Activated CD4-positive, alpha-beta T cell treated with anti-CD3 and anti-CD28 coated beads for 24 hours (primary cell): ENCODE measurements around the gene AADACL3.
"Not testable (repeated sequence)": the region's sequence is repeated elsewhere in the genome, so short reads cannot be mapped to it uniquely, and the experiment has no call there.

Source experiments
- DNase-seq, 2 donors: peaks; one replicate each; pipeline ENCODE4 v3.0.0-alpha.2; 2020; ENCODE audit warnings: low read depth in 2 of 2

The AADACL3 gene

DNA sequence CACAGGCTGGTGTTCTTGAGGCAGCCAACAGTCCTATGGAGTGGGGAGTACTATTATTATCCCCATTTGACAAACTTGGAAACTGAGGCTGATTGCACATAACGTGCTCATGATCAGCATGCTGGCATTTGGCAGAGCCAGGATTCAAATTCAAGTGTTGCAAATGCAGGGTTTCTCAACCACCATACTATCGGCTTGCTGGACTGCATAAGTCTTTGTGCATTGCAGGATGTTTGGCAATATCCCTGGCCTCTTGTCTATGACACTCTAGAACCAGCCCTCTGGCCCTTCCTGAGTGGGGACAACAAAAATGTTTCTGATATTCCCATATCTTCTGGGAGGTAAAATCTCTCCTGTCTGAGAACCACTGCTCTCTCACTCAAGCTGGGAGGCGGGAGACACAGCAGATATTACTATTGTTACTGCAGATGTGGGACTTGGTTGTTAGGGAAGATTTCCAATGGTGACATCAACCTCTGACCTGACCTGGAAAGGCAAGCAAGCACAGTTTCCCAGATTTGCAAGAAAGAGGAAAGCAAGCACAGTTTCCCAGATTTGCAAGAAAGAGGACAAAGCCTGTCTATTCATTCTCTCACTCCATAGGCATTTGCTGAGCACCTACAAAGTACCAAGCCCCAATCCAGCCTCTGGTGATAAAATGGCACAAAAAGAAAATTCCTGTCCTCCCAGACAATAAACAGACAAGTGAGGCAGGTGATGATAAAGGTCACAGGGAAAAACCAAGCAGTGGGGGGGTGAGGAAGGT, 1.0 kb upstream of the AADACL3 start:
- no peak for DNase-seq

DNA sequence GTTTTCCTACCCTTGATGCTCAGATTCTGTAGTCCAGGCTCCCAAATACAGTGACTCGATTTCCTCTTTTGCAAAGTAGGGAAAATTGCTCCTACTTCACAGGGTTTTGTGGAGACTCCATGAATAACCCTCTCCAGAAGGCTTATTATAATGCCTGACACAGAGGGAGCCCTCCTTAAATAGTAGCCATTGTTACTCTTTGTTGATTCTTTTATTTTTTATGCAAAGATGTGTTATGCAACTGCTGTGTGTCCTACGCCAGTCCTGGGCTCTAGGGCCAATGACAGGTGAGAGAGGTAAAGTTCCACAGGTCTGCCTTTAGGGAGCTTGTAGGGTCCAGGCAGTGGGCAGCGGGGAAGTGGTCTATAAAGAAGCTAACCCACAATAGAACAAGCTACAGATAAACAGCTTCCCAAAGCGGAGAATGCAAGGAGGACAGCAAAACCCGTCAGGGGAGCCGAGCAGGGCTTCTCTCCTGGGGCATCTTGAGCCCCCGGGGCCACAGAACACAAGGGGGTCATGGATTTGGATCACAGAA, 1.5 kb downstream of the AADACL3 start:
- DNase-seq, result no peak

DNA sequence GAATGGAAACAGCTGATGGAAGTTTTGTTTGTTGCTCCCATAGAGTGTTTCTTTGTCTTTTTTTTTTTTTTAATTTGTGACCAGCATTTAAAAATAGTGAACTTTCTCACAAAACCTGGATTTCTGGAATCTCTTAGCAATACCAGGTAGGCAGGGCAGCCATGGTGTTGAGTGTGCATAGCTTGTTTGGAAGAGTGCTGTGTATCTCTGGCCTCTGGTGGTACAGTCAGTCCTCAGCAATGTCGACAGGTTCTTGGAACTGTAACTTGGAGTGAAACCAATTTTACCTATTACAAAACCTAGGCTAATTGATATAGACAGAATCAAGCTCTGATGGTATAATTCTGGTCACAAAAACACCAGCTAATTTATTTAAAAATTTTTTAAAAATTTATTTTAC, 6.7 kb downstream of the AADACL3 start:
- DNase-seq, result no peak

DNA sequence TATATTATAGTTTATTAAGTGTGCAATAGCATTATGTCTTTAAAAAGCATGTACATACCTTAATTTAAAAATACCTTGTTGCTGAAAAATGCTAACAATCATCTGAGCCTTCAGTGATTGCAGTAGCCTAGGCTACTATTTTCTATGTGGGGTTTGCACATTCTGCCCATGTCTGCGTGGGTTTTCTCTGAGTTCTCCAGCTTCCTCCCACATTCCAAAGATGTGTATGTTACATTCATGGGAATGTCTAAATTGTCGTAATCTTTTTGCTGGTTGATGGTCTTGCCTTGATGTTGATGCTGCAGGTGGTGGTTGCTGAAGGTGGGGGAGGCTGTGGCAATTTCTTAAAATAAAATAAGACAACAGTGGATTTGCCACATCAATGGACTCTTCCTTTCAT, 12.5 kb downstream of the AADACL3 start:
- DNase-seq, result no peak

DNA sequence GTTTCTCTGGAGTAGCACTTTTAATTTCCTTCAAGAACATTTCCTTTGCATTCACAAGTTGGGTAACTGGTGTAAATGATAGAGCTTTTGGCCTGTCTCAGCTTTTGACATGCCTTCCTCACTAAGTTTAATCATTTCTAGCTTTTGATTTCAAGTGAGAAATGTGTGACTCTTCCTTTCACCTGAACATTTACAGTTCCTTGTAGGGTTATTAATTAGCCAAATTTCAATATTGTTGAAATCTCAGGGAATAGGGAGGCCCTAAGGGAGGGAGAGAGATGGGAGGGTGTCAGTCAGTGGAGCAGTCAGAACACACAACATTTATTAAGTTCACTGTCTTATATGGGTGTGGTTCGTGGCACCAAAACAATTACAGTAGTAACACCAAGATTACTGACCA, 14.2 kb downstream of the AADACL3 start:
- no peak for DNase-seq

DNA sequence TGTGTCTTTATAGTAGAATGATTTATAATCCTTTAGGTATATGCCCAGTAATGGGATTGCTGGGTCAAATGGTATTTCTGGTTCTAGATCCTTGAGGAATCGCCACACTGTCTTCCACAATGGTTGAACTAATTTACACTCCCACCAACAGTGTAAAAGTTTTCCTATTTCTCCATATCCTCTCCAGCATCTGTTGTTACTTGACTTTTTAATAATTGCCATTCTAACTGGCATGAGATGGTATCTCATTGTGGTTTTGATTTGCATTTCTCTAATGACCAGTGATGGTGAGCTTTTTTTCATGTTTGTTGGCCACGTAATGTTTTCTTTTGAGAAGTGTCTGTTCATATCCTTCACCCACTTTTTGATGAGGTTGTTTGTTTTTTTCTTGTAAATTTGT, 15.2 kb downstream of the AADACL3 start:
- not testable (repeated sequence) for DNase-seq

GRCh38 chr1:12734651-12735050, 18.7 kb downstream of the AADACL3 start:
- no peak for DNase-seq

DNA sequence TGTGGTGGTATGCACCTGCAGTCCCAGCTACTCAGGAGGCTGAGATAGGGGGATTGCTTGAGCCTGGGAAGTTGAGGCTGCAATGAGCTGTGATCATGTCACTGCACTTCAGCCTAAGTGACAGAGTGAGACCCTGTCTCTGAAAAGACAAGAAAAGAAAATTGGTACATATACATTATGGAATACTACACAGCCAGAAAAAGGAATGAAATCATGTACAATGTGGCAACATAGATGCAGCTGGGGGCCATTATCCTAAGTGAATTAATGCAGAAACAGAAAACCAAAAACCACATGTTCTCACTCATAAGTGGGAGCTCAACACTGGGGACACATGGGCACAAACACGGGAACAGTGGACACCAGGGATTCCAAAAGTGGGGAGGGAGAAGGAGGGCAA, 23.0 kb downstream of the AADACL3 start:
- DNase-seq, result no peak

- no peak for DNase-seq
Observed at GRCh38 chr1:12739613-12740012, 23.7 kb downstream of the AADACL3 start.

GRCh38 chr1:12741946-12742345, 26.0 kb downstream of the AADACL3 start:
- DNase-seq, result no peak

DNA sequence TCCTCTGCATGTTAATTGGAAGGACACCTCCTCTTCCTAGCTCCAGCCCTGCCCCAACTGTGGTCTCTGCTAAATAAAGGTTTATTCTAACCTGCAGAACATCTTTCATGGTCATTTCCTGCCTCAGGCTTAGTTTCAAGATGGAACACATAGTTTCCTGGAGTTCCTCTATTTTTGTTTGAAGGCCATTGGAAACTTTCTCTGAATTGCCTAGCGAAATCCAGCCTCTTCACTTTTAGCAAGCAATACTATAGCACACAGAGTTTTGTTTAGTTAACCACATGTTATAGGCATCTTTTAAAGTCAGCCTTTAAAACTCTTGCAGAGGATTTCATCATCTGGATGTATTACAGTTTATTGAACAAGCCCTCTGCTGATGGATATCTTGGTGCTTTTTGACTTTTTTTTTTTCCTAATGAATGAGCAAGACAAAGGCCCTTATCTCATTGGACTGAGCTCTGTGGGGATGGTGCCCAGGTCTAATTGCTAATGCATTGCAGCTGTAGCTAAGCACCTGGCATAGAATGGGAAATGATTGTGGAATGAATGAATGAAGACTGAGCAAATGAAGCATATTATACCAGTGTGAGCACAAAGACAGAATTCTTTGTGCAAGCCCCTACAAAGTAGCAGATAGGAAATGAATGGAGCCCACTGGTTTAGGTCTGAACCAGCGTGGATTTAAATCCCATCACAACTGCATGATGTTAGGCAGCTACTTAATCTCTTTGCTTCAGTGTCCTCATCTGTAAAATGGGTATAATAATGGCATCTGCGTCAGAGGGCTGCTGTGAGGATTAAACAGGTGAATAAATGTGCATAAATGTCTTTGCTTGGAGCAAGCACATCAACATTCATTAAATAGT, 29.4 kb downstream of the AADACL3 start:
- no peak for DNase-seq

DNA sequence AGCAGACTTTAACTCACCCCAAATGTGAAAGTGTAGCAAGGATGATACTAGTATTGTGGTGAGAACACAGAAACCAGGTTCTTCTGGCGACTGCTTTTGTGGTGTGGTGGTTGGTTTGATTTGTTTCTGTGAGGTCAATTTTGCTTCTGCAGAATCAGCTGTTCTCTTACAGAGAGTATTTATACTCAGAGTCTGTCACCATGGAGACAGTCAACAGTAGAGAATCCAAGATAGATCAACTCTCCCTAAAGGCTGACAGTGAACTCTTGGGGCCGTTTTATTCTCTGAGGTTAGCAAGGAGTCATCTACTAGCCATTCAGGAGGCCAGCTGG, 30.0 kb downstream of the AADACL3 start, which contains the start of gene CFAP107:
Gene CFAP107, plus strand, starts transcription at position 209 of the 332 bp plus-strand sequence. CDS start 231 bp downstream, outside the sequence.
- DNase-seq, result no peak

DNA sequence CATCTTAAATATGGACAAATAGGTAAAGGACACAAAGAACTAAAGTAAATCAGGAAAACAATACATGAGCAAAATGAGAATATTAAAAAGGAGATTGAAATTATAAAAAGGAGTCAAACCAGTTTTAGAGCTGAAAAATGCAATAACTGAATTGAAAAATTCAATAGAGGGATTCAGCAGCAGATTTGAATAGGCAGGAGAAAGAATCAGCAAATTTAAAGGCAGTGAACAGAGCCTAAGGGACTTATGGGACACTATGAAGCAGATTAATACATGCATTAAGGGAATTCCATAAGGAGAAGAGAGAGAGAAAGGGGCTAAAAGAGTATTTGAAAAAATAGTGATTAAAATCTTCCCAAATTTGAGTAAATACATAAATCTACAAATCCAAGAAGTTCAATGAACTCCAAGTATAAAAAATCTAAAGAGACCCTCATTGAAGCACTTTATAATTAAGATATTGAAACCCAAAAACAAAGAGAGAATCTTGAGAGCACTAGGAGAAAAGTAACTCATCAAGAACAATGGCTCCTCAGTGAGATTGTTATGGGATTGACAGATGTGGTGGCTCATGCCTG, 33.0 kb downstream of the AADACL3 start:
- no peak for DNase-seq

DNA sequence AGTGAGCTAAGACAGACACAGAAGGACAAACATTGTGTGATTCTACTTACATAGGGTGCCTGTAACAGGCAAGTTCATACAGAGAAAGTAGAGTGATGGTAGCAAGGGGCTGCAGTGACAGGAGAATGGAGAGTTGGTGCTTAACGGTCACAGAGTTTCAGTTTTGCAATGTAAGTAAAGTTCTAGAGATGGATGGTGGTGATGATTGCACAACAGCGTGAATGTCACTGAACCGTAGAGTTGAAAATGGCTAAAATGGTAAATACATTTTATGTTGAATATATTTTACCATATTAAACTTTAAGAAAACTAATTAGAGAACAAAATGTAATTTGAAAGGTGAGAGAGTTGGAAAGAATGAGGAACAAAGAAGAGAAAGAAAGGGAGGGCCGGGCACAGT, 38.8 kb downstream of the AADACL3 start:
- DNase-seq, result no peak

- DNase-seq, result no peak
Observed at GRCh38 chr1:12756273-12756672, 40.4 kb downstream of the AADACL3 start.

- DNase-seq, result no peak
Observed at GRCh38 chr1:12756768-12757413, 41.0 kb downstream of the AADACL3 start.

- no peak for DNase-seq
Observed at GRCh38 chr1:12757836-12758235, 41.9 kb downstream of the AADACL3 start.

GRCh38 chr1:12760256-12760795, 44.4 kb downstream of the AADACL3 start:
- no peak for DNase-seq

DNA sequence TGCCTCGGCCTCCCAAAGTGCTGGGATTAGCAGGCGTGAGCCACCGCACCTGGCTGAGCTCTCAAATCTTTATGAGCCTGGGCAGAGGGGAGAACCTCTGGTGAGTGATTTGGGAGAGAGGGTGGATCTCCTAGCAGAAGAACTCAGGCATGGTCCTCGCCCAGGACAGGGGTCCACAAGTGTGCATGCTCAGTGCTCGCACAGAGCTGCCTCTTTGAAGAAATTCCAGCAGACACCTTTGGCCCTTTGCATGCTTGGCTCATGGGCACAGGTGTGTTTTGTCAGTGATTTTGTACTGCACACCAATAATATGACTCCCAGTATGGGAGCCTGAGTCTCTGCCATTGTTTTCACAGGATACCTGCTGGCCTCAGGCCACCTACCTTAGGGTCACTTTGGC, 45.9 kb downstream of the AADACL3 start:
- DNase-seq, result no peak

- no peak for DNase-seq
Observed at GRCh38 chr1:12762766-12763165, 46.9 kb downstream of the AADACL3 start.

- no peak for DNase-seq
Observed at GRCh38 chr1:12763479-12763878, 47.6 kb downstream of the AADACL3 start.

GRCh38 chr1:12764016-12764415, 48.1 kb downstream of the AADACL3 start:
- DNase-seq, result no peak
